ENCODE measurements around the gene YTHDC1. TPM values are rescaled to one million over a fixed set of nuclear protein-coding genes. Genes with fewer than 3 reads are reported as not detected.

YTHDC1 gene
- polyA plus RNA-seq, 2 of the 4 experiments (the other 2 are of a cell fraction): 47.0 to 53.4 TPM

GRCh38 chr4:68369142-68369805 is 19.4 kb upstream of the YTHDC1 start (continued):
- no peak for TF ChIP-seq KDM1A (IDR thresholded peaks at IDR 0.05; ENCODE audit: low read depth)
- TF ChIP-seq, protein P1, sequence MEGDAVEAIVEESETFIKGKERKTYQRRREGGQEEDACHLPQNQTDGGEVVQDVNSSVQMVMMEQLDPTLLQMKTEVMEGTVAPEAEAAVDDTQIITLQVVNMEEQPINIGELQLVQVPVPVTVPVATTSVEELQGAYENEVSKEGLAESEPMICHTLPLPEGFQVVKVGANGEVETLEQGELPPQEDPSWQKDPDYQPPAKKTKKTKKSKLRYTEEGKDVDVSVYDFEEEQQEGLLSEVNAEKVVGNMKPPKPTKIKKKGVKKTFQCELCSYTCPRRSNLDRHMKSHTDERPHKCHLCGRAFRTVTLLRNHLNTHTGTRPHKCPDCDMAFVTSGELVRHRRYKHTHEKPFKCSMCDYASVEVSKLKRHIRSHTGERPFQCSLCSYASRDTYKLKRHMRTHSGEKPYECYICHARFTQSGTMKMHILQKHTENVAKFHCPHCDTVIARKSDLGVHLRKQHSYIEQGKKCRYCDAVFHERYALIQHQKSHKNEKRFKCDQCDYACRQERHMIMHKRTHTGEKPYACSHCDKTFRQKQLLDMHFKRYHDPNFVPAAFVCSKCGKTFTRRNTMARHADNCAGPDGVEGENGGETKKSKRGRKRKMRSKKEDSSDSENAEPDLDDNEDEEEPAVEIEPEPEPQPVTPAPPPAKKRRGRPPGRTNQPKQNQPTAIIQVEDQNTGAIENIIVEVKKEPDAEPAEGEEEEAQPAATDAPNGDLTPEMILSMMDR (IDR thresholded peaks at IDR 0.05): no peak
- no peak for TF ChIP-seq FOSL2 (IDR thresholded peaks at IDR 0.05)
- no peak for TF ChIP-seq FOSL2 (CRISPR knock-in tag; IDR thresholded peaks at IDR 0.05)

- DNase-seq (ENCODE audit: low read depth in 1 of 2, low spot score in 1 of 2) (peak; percentile 8 to 19), ATAC-seq (peak; percentile 24 to 68; a peak in 4 of 6 replicates), FAIRE-seq (no peak)
- ChIA-PET POLR2A (no interaction called here), CTCF (no interaction called here)
- peak overlapping the region; percentile 15; the same call in 1 of the 3 replicates for H3K4me3 ChIP-seq
- 0 out of 3 replicates have a peak, but pooled peaks cover 1% of the 10 kb centered on the region for H3K9me3 ChIP-seq
- TF ChIP-seq, protein P2, sequence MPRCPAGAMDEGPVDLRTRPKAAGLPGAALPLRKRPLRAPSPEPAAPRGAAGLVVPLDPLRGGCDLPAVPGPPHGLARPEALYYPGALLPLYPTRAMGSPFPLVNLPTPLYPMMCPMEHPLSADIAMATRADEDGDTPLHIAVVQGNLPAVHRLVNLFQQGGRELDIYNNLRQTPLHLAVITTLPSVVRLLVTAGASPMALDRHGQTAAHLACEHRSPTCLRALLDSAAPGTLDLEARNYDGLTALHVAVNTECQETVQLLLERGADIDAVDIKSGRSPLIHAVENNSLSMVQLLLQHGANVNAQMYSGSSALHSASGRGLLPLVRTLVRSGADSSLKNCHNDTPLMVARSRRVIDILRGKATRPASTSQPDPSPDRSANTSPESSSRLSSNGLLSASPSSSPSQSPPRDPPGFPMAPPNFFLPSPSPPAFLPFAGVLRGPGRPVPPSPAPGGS (IDR thresholded peaks at IDR 0.05): no peak
- TF ChIP-seq, protein P3, sequence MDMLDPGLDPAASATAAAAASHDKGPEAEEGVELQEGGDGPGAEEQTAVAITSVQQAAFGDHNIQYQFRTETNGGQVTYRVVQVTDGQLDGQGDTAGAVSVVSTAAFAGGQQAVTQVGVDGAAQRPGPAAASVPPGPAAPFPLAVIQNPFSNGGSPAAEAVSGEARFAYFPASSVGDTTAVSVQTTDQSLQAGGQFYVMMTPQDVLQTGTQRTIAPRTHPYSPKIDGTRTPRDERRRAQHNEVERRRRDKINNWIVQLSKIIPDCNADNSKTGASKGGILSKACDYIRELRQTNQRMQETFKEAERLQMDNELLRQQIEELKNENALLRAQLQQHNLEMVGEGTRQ (IDR thresholded peaks at IDR 0.05): no peak
- TF ChIP-seq, protein P1 (IDR thresholded peaks at IDR 0.05): no peak
- TF ChIP-seq BHLHE40 (IDR thresholded peaks at IDR 0.05; ENCODE audit: low read depth, low read length) (no peak), ESRRA (IDR thresholded peaks at IDR 0.05; ENCODE audit: borderline replicate concordance, low read length) (no peak), EP300 (IDR thresholded peaks at IDR 0.05) (peak in 1 of 2 experiments; percentile 23; a peak in 1 of 5 replicates), HDAC2 (IDR thresholded peaks at IDR 0.05) (no peak), JUNB (IDR thresholded peaks at IDR 0.05) (no peak; the same call in 1 of the 2 replicates), CBX2 (IDR thresholded peaks at IDR 0.05; ENCODE audit: borderline replicate concordance, low read depth) (no peak), FOSL2 (IDR thresholded peaks at IDR 0.05) (no peak), FOSL2 (CRISPR knock-in tag; IDR thresholded peaks at IDR 0.05) (no peak), RNF2 (IDR thresholded peaks at IDR 0.05; ENCODE audit: borderline replicate concordance, low read depth) (no peak), MAX (IDR thresholded peaks at IDR 0.05) (peak; percentile 8; the same call in 1 of the 2 replicates), TFCP2L1 (CRISPR knock-in tag; IDR thresholded peaks at IDR 0.05) (no peak)
- H3K27ac ChIP-seq: peak overlapping the region; percentile 49 to 82
- peaks cover 19% of the 10 kb centered on the region for H3K4me1 ChIP-seq
- peak overlapping the region; percentile 75 for H3K4me2 ChIP-seq
- 6% methylated on average over 5 of the region's 5 CpGs for WGBS (ENCODE audit: missing lambda C conversion rate)
These were observed 18.8 kb upstream of the YTHDC1 start for GRCh38 chr4:68368691-68369131.

DNA sequence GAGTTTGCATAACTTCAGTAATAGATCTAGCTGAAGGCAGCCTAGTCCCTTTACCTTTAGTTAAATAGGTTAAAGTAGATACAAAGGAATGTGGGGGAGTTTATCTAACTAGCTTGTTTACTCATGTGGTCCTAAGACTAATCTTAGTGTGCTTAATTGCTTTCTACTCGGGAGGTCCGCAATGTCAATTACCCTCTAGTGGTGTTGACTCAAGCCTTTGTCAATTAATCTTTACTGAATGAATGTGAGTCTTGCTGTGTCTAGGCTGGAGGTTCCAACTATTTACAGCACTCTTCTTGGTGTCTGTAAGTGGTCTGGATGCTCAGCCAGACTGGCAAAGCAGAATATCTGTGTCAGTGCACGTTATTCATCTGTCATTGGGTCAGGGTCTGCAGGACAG is 17.9 kb upstream of the YTHDC1 start:
- no peak for ATAC-seq
- POLR2A ChIA-PET: no interaction called here
- peaks cover 19% of the 10 kb centered on the region for H3K4me1 ChIP-seq
- CTCF ChIA-PET: interaction anchor here (1.0 kb wide), 1 partner anchor 50 kb away, joined by 4 read pairs; no protein-coding TSS in a partner anchor
- TF ChIP-seq PHF8 (IDR thresholded peaks at IDR 0.05; ENCODE audit: borderline replicate concordance, low read depth) (no peak), TFCP2L1 (CRISPR knock-in tag; IDR thresholded peaks at IDR 0.05) (no peak), MYC (IDR thresholded peaks at IDR 0.05; ENCODE audit: borderline replicate concordance, low read length) (no peak), SREBF2 (IDR thresholded peaks at IDR 0.05) (no peak), RCOR1 (IDR thresholded peaks at IDR 0.05; ENCODE audit: low read depth, low read length) (no peak), BHLHE40 (IDR thresholded peaks at IDR 0.05; ENCODE audit: low read depth, low read length) (no peak), EHMT2 (IDR thresholded peaks at IDR 0.05; ENCODE audit: low read depth) (no peak), RFX5 (IDR thresholded peaks at IDR 0.05) (no peak), HDAC2 (IDR thresholded peaks at IDR 0.05) (no peak), E2F6 (IDR thresholded peaks at IDR 0.05; ENCODE audit: borderline replicate concordance, low read depth) (no peak), ESRRA (IDR thresholded peaks at IDR 0.05; ENCODE audit: borderline replicate concordance, low read length) (no peak), ZFP36 (IDR thresholded peaks at IDR 0.05; ENCODE audit: borderline replicate concordance, partially characterized antibody) (no peak)
- TF ChIP-seq, protein P2 (IDR thresholded peaks at IDR 0.05): no peak
- no peak for DNase-seq (ENCODE audit: low read depth in 1 of 2, low spot score in 1 of 2)
- H3K9me3 ChIP-seq: 0 out of 3 replicates have a peak, but pooled peaks cover 3% of the 10 kb centered on the region
- FAIRE-seq: no peak
- peak overlapping the region; percentile 49 to 82; a peak in 4 of 6 replicates for H3K27ac ChIP-seq
- no peak overlapping the region for H3K4me3 ChIP-seq
- H3K4me2 ChIP-seq: peak overlapping the region; percentile 75
- 79% methylated on average over 3 of the region's 3 CpGs for WGBS (ENCODE audit: missing lambda C conversion rate)
